ENCODE results near the gene NLGN3.

DNA sequence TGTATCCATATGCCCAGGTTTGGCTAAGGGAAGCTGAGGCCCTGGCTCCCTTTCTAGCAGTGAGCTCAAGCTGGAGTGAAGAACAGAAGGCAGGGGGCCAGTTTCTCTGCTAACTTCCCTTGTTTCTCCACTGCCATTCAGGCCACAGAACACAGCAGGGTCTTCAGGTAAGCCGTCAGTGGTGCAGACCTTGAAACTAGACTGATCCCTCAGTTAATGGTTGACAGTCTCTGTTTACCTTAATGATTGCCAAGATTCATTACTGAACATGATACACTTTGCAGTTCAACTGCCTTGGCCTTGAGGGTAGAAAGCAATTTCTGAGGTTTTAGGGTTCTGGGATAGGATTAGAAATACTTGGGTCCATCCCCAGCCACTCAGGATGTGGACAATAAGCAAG, 69.5 kb downstream of the NLGN3 start:
- TF ChIP-seq, protein P1, sequence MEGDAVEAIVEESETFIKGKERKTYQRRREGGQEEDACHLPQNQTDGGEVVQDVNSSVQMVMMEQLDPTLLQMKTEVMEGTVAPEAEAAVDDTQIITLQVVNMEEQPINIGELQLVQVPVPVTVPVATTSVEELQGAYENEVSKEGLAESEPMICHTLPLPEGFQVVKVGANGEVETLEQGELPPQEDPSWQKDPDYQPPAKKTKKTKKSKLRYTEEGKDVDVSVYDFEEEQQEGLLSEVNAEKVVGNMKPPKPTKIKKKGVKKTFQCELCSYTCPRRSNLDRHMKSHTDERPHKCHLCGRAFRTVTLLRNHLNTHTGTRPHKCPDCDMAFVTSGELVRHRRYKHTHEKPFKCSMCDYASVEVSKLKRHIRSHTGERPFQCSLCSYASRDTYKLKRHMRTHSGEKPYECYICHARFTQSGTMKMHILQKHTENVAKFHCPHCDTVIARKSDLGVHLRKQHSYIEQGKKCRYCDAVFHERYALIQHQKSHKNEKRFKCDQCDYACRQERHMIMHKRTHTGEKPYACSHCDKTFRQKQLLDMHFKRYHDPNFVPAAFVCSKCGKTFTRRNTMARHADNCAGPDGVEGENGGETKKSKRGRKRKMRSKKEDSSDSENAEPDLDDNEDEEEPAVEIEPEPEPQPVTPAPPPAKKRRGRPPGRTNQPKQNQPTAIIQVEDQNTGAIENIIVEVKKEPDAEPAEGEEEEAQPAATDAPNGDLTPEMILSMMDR (conservative IDR thresholded peaks at IDR 0.05 in 1 of 2, IDR thresholded peaks at IDR 0.05 in 1 of 2; ENCODE audit: low read depth in 1 of 2, low read length in 2 of 2) = no peak
- TF ChIP-seq EZH2 (IDR thresholded peaks at IDR 0.05; ENCODE audit: low read length, missing control alignments) = no peak

Data from fibroblast of lung (primary cell).